Heart left ventricle (tissue), 16 donors: ENCODE results near the gene AHNAK2. TPM values are rescaled to one million over a fixed set of nuclear protein-coding genes. Genes with fewer than 3 reads are reported as not detected.

ENCODE experiments used
- ATAC-seq, 4 donors: fragments of 200-7000 bp; cut with Tn5 transposase; one replicate each; pipeline ENCODE4 v1.9.1; 2020 to 2022; ENCODE audit warnings: moderate library complexity in 4 of 4, mild to moderate bottlenecking in 3 of 4, moderate number of reproducible peaks in 1 of 4
- DNase-seq, 5 donors: peaks; one replicate each; pipeline ENCODE4 v3.0.0-alpha.2; 2020
- H3K27ac ChIP-seq, 12 donors: fragments of 200-600 bp; sonication (generic) in 4 of 12; one replicate each; pipeline versions ENCODE4 v1.5.0 to v1.8.0; 2016 to 2022; ENCODE audit warnings: mild to moderate bottlenecking in 2 of 12
- H3K27me3 ChIP-seq, 9 donors: fragments of 200-600 bp; sonication (generic) in 2 of 9; one replicate each; pipeline versions ENCODE4 v1.5.1 to v1.8.0; 2016 to 2022; ENCODE audit warnings: mild to moderate bottlenecking in 3 of 9
- H3K36me3 ChIP-seq, 9 donors: fragments of 200-600 bp; sonication (generic) in 2 of 9; one replicate each; pipeline versions ENCODE4 v1.5.0 to v1.8.0; 2018 to 2022; ENCODE audit warnings: mild to moderate bottlenecking in 2 of 9
- H3K4me1 ChIP-seq, 12 donors: fragments of 200-600 bp; sonication (generic) in 4 of 12; one replicate each; pipeline versions ENCODE4 v1.5.0 to v1.8.0; 2016 to 2022; ENCODE audit warnings: mild to moderate bottlenecking in 3 of 12
- H3K4me3 ChIP-seq, 12 donors: fragments of 200-600 bp; sonication (generic) in 4 of 12; one replicate each; pipeline versions ENCODE4 v1.5.0 to v1.8.0; 2017 to 2022; ENCODE audit warnings: mild to moderate bottlenecking in 9 of 12, moderate library complexity in 4 of 12
- H3K9me3 ChIP-seq, 12 donors: fragments of 200-600 bp; sonication (generic) in 4 of 12; one replicate each; pipeline versions ENCODE4 v1.5.0 to v1.8.0; 2016 to 2022; ENCODE audit warnings: mild to moderate bottlenecking in 1 of 12
- CTCF ChIP-seq, 12 donors: fragments of 200-600 bp; sonication (generic) in 4 of 12; IDR thresholded peaks; one replicate each; pipeline versions ENCODE4 v1.5.0 to v1.8.0; 2018 to 2022; ENCODE audit warnings: antibody characterized with exemption in 12 of 12, mild to moderate bottlenecking in 5 of 12
- POLR2A ChIP-seq, 2 donors: fragments of 450-650 bp; IDR thresholded peaks; one replicate each; pipeline ENCODE4 v1.6.1; 2017; ENCODE audit warnings: antibody characterized with exemption in 2 of 2, mild to moderate bottlenecking in 2 of 2, moderate library complexity in 2 of 2
- WGBS, 4 donors: extraction: QIAGEN DNeasy Blood & Tissue Kit in 2 of 4; methylation state at CpG; one replicate each; pipeline versions ENCODE4 v1.1.5 to v1.1.7; 2013 to 2018; 5-methylcytosine and 5-hydroxymethylcytosine counted together
- intact Hi-C, 10 donors: fragments of 100-400 bp; cut with DNase I; formaldehyde crosslinking; loops; one replicate each; pipeline versions ENCODE4 v1.11.1 to v1.14.2; 2022
- polyA plus RNA-seq, 2 donors: library from polyadenylated mRNA; stranded (reverse); fragments of 200-250 nt; gene quantifications; one replicate each; pipeline ENCODE4 v1.2.3, GENCODE V29; 2013
- total RNA-seq, 9 donors: library from RNA; depleted of rRNA in 2 of 9; stranded (reverse); fragments of >200 nt in 2 of 9; fragmentation: NEBNext Ultra II Directional in 3 of 9; extraction: Animal tissue kit (Norgen Biotek cat#: 25700) in 3 of 9; gene quantifications; one replicate each; pipeline versions ENCODE4 v1.1.0 to v1.2.4, GENCODE V29; 2016 to 2023
- donor health status: ischemic (EF 13 %, LVEDD 7.1; RV severe dilation, severe dysfunction).
- donor health status: healthy with polysubstance abuse.
- donor health status: DM: no; HTN: yes; CAD: no.
- donor health status: DM: no; HTN: no; CAD: no.
- donor health status: ischemic (EF 25% LVEDD 6.9; RV normal size, moderate dysfunction).
- donor health status: ischemic (EF 25% LVEDD 5.7; RV mildly dilated, moderate dysfunction).
- donor health status: healthy.
- donor health status: DM: yes; HTN: yes; CAD: no.
- donor health status: ischemic (EF 35%, LVEDD 5.7; RV mildly dilated, moderate dysfunction).
- donor health status: nonischemic (EF 11% LVEDD 7.7; RV severe dilation, severe dysfunction).
- donor health status: DM: yes; HTN: yes; CAD: no.
- donor health status: PGD.
- donor health status: ischemic (EF 29% LVEDD 5.4; RV normal size, mild dysfunction).
- donor health status: nonischemic (EF 23%, LVEDD 6.1; RV moderate dilation, normal function).

Gene AHNAK2
- total and polyA plus RNA-seq, 11 donors: 1.5 to 22.3 (median 2.9) TPM

DNA sequence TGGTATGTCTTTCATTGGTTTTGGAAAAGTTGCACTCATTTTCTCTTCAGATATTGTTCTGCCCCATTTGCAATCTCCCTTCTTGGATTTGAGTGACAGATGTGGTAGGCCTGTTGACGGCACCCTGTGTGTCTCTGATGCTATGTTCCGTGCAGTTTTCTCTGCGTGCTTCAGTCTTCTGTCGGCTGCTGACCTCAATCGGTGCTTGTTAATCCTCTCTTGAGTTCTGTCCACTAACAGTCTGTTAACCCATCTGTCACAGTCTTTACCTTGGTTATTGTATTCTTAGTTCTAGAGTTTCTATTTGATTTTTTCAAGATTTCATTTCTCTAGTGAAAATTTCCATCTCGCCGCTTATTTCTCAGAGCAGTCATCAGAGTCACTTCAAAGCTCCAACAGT lies 74.2 kb downstream of the AHNAK2 start:
- peaks cover 0 to 7% (median 0%) of the 10 kb centered on the region in 12 donors for H3K9me3 ChIP-seq
- no peaks in the 10 kb centered on the region for H3K4me1 ChIP-seq
- TF ChIP-seq CTCF (IDR thresholded peaks at IDR 0.05): no peak
- TF ChIP-seq POLR2A (IDR thresholded peaks at IDR 0.05): no peak
- no peak overlapping the region for H3K27ac ChIP-seq
- peaks cover 0 to 6% (median 0%) of the 10 kb centered on the region in 9 donors for H3K27me3 ChIP-seq
- ATAC-seq (no peak), DNase-seq (no peak)
- no peaks in the 10 kb centered on the region for H3K36me3 ChIP-seq
- 89 to 91% (median 90%) methylated on average over 7 of the region's 7 CpGs for WGBS, 4 donors
- intact Hi-C loops: no loop called here
- H3K4me3 ChIP-seq: no peak overlapping the region

- Histone ChIP-seq H3K4me1 (peaks cover 0 to 11% (median 0%) of the 10 kb centered on the region in 12 donors), H3K27me3 (peaks cover 0 to 6% (median 0%) of the 10 kb centered on the region in 9 donors), H3K27ac (no peak overlapping the region), H3K36me3 (no peaks in the 10 kb centered on the region), H3K9me3 (no peaks in the 10 kb centered on the region), H3K4me3 (no peak overlapping the region)
- no peak for DNase-seq
- ATAC-seq: no peak
- TF ChIP-seq CTCF (IDR thresholded peaks at IDR 0.05): no peak
- TF ChIP-seq POLR2A (IDR thresholded peaks at IDR 0.05): no peak
- intact Hi-C loops: no loop called here
- WGBS, 4 donors: 82 to 89% (median 86%) methylated on average over 12 of the region's 12 CpGs
These were observed 77.3 kb downstream of the AHNAK2 start for GRCh38 chr14:104900639-104901512.

DNA sequence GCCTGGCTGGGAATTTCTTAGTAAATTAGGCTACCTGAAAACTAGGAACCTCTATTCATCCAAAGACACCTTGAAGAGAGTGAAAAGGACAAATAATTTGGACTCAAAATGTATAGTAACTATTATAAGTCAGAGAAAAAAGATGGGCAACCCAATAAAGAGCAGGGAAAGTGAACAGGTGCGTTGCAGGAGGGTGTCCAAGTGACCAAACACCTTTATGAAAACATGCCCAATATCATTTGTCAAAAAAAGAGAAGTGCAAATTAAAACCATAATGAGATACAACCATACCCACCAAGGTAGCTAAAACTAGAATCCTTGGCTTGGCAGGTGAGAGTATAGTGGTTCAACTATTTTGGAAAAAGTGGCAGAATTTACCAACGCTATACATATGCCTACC lies 78.4 kb downstream of the AHNAK2 start:
- DNase-seq: no peak
- H3K27ac ChIP-seq: no peak overlapping the region
- no peak for TF ChIP-seq CTCF (IDR thresholded peaks at IDR 0.05)
- TF ChIP-seq POLR2A (IDR thresholded peaks at IDR 0.05): no peak
- 42 to 77% (median 56%) methylated on average over 2 of the region's 2 CpGs for WGBS, 4 donors
- H3K9me3 ChIP-seq: no peaks in the 10 kb centered on the region
- intact Hi-C loops: loop anchor here in 6 of 10 donors (5.0 to 10.0 kb wide), 3 partner anchors 143 to 148 kb away; no protein-coding TSS in a partner anchor
- no peak overlapping the region for H3K4me3 ChIP-seq
- peaks cover 0 to 5% (median 0%) of the 10 kb centered on the region in 9 donors for H3K27me3 ChIP-seq
- H3K36me3 ChIP-seq: no peaks in the 10 kb centered on the region
- no peak for ATAC-seq
- H3K4me1 ChIP-seq: peaks cover 0 to 22% (median 9%) of the 10 kb centered on the region in 12 donors

- ATAC-seq (no peak), DNase-seq (peak in 3 of 5 donors; percentile 9 to 55 (median 26))
- WGBS, 4 donors: 65 to 74% (median 69%) methylated on average over 22 to 24 of the region's 24 CpGs
- TF ChIP-seq CTCF (IDR thresholded peaks at IDR 0.05) (no peak), POLR2A (IDR thresholded peaks at IDR 0.05) (no peak)
- H3K36me3 ChIP-seq: peaks cover 0 to 4% (median 0%) of the 10 kb centered on the region in 9 donors
- H3K4me1 ChIP-seq: peaks cover 0 to 28% (median 12%) of the 10 kb centered on the region in 12 donors
- H3K27ac ChIP-seq: no peak overlapping the region
- intact Hi-C loops: loop anchor here in 6 of 10 donors (5.0 to 10.0 kb wide), 3 partner anchors 143 to 148 kb away; no protein-coding TSS in a partner anchor
- H3K27me3 ChIP-seq: no peaks in the 10 kb centered on the region
- H3K9me3 ChIP-seq: no peaks in the 10 kb centered on the region
- no peak overlapping the region for H3K4me3 ChIP-seq
These were observed 79.2 kb downstream of the AHNAK2 start for GRCh38 chr14:104898870-104899510.
